ENCODE results near the gene KIAA0513.

The KIAA0513 gene

GRCh38 chr16:85138073-85138824 lies 110.7 kb downstream of the KIAA0513 start:
- no peak for DNase-seq

GRCh38 chr16:85138825-85139627 lies 111.4 kb downstream of the KIAA0513 start:
- DNase-seq = no peak

GRCh38 chr16:85139881-85140339 lies 112.3 kb downstream of the KIAA0513 start:
- no peak for DNase-seq

- no peak for DNase-seq
These were observed 112.9 kb downstream of the KIAA0513 start for GRCh38 chr16:85140455-85141012.

- DNase-seq = no peak
These were observed 114.0 kb downstream of the KIAA0513 start for GRCh38 chr16:85141491-85142128.

- DNase-seq = no peak
These were observed 114.5 kb downstream of the KIAA0513 start for GRCh38 chr16:85142129-85142513.

- DNase-seq = no peak
These were observed 115.2 kb downstream of the KIAA0513 start for GRCh38 chr16:85142771-85143211.

Measured in stimulated activated CD4-positive, alpha-beta T cell treated with anti-CD3 and anti-CD28 coated beads, Interleukin-2, amount 100 ng/mL, for 24 hours (primary cell).